ENCODE results near the gene KRTAP1-1.

GRCh38 chr17:41002814-41003213 lies 38.4 kb downstream of the KRTAP1-1 start:
- TF ChIP-seq, protein P1, sequence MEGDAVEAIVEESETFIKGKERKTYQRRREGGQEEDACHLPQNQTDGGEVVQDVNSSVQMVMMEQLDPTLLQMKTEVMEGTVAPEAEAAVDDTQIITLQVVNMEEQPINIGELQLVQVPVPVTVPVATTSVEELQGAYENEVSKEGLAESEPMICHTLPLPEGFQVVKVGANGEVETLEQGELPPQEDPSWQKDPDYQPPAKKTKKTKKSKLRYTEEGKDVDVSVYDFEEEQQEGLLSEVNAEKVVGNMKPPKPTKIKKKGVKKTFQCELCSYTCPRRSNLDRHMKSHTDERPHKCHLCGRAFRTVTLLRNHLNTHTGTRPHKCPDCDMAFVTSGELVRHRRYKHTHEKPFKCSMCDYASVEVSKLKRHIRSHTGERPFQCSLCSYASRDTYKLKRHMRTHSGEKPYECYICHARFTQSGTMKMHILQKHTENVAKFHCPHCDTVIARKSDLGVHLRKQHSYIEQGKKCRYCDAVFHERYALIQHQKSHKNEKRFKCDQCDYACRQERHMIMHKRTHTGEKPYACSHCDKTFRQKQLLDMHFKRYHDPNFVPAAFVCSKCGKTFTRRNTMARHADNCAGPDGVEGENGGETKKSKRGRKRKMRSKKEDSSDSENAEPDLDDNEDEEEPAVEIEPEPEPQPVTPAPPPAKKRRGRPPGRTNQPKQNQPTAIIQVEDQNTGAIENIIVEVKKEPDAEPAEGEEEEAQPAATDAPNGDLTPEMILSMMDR (IDR thresholded peaks at IDR 0.05; ENCODE audit: control extremely low read depth in 1 of 3, insufficient read depth in 1 of 3, low read depth in 1 of 3, low read length in 3 of 3) = no peak
- TF ChIP-seq EZH2 (IDR thresholded peaks at IDR 0.05; ENCODE audit: low read depth, low read length, severe bottlenecking) = no peak
- TF ChIP-seq RNF2 (IDR thresholded peaks at IDR 0.05; ENCODE audit: borderline replicate concordance, low read depth, low read length, missing control alignments, poor library complexity, severe bottlenecking) = no peak
- no peak for TF ChIP-seq POLR2AphosphoS5 (IDR thresholded peaks at IDR 0.05; ENCODE audit: low read depth, low read length)
- no peak for TF ChIP-seq CEBPB (IDR thresholded peaks at IDR 0.05; ENCODE audit: low read depth, low read length)
- TF ChIP-seq SP1 (IDR thresholded peaks at IDR 0.05; ENCODE audit: low read depth, low read length) = no peak
- TF ChIP-seq POLR2A (IDR thresholded peaks at IDR 0.05; ENCODE audit: control extremely low read depth in 1 of 2, low read depth in 2 of 2, low read length in 2 of 2) = no peak
- TF ChIP-seq JUN (IDR thresholded peaks at IDR 0.05; ENCODE audit: low read depth, low read length) = no peak
- TF ChIP-seq EP300 (IDR thresholded peaks at IDR 0.05; ENCODE audit: borderline replicate concordance in 1 of 2, low read depth in 2 of 2, low read length in 2 of 2) = no peak
- TF ChIP-seq, protein P2, sequence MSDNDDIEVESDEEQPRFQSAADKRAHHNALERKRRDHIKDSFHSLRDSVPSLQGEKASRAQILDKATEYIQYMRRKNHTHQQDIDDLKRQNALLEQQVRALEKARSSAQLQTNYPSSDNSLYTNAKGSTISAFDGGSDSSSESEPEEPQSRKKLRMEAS (IDR thresholded peaks at IDR 0.05) = no peak
- no peak for TF ChIP-seq KDM5A (IDR thresholded peaks at IDR 0.05; ENCODE audit: low read length)

Measured in H1 (cell line).